ENCODE results near the gene WNT9B.

WNT9B gene, protein sequence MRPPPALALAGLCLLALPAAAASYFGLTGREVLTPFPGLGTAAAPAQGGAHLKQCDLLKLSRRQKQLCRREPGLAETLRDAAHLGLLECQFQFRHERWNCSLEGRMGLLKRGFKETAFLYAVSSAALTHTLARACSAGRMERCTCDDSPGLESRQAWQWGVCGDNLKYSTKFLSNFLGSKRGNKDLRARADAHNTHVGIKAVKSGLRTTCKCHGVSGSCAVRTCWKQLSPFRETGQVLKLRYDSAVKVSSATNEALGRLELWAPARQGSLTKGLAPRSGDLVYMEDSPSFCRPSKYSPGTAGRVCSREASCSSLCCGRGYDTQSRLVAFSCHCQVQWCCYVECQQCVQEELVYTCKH

GRCh38 chr17:46851029-46851741, at the start of gene WNT9B:
Gene WNT9B (plus strand): TSS chr17:46851583. CDS start chr17:46851639, 56 bp downstream.
- DNase-seq (ENCODE audit: low spot score) = peak; percentile 45

GRCh38 chr17:46802800-46803199, 48.6 kb upstream of the WNT9B start:
- DNase-seq (ENCODE audit: low spot score) = no peak

GRCh38 chr17:46803544-46803943, 47.8 kb upstream of the WNT9B start:
- no peak for DNase-seq (ENCODE audit: low spot score)

- no peak for DNase-seq (ENCODE audit: low spot score)
These were observed 45.6 kb upstream of the WNT9B start for GRCh38 chr17:46805771-46806170.

DNA sequence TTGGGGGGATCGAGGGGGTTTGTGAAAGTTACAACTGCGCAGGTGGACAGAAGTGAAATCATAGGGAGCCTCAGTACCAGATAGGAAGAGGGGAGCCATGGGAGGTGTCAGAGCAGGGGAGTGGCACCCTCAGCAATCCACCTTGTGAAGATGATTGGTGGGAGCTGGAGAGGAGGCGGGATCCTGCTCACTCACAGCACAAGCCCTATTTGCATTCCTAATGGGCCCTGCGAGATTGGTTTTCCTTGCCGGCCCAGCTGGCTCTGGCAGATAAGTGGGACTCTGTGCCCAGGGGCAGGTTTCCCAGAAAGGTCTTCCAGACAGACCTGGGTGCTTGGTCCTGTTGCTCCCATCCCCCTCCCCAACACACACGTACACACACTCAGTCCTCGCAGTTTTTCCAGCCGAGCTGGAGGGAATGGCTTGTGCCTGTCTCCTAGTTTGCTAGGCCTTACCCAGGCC, 42.2 kb upstream of the WNT9B start:
- no peak for DNase-seq (ENCODE audit: low spot score)

DNA sequence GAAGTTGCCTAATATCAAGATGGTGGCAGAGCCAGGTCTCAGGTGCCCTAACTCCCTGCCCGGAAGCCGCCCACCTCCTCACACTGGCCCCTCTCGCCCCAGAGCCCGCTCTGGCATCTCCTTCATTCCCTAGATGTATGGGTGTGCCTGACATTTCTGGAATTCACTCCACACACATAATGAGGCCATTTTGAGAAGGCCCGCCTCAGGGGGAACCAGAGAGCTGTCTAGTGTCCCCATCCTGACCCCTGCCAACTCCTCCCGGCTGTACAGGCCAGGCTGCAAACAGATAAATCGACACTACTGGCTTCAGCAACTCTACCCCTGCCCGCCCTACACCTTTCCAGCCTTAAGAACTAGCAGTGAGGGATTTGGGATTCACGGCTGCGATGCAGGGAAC, 40.5 kb upstream of the WNT9B start:
- DNase-seq (ENCODE audit: low spot score) = no peak

DNA sequence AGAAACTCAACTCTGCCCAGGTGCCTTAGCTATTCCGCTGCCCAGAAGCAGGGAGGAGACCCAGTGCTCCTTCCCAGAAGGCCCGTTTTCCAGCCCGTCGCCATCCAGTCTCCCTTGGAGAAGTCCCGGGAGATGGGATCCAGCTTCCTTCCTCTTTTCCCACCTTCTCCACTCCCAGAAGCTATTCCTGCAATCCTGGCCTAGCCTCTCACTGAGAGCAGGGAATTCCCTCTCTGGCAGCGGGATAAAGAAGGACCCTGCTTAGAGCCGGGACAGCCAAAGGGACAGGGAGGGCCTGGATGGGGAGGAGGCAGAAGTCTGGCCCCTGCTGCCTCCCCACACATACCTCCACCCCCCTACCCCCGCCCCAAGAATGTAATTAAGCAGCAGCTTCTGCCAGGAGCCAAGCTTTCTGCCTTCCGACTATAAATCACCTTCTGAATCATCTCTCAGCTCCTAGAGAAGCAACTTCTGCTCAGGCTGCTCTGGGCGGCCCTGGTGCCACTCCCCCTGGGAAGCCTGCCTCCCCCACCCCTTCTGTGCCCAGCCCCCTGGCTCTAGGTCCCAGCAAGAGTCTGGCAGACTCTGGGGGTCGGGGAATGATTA, 39.3 kb upstream of the WNT9B start:
- no peak for DNase-seq (ENCODE audit: low spot score)

- no peak for DNase-seq (ENCODE audit: low spot score)
These were observed 38.6 kb upstream of the WNT9B start for GRCh38 chr17:46812624-46813318.

GRCh38 chr17:46813920-46814319, 37.5 kb upstream of the WNT9B start:
- DNase-seq (ENCODE audit: low spot score) = no peak

- no peak for DNase-seq (ENCODE audit: low spot score)
These were observed 36.9 kb upstream of the WNT9B start for GRCh38 chr17:46814446-46814845.

GRCh38 chr17:46815474-46816353, 35.7 kb upstream of the WNT9B start:
- DNase-seq (ENCODE audit: low spot score) = no peak

DNA sequence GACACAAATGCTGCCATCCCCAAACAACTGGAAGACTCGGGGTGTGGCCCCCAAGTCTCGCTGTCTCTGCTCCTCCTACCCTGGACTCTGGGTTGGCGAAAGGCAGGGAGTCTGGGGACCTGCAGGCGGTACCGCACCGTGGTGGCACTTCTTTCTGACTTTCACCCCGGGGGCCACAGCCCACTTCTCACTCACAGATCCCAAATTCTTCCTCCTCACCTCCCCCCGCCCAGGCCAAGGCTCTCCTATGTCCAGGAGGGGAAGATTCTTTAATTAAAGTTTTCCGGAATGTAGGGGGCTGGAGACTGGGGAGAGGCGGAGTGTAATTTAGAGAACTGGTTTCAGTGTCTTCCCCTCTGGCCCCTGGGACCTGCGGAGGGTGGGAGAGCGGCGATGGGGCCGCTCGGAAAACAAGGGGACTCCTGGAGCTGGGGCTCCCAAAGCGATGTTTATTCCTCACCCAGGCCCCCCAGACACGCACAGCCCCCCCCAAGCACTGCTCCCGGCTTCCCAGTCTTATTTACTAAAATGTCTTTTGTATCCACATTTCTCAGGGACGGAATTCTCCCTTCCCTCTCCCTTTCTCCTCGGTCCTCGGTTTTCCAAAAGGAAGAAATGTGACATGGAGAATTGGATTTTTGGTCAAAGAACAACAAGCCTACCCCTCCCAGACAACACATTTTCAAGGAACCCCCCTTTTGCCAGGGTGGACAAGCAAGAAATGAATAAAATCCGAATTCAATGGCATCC, 34.1 kb upstream of the WNT9B start:
- no peak for DNase-seq (ENCODE audit: low spot score)

DNA sequence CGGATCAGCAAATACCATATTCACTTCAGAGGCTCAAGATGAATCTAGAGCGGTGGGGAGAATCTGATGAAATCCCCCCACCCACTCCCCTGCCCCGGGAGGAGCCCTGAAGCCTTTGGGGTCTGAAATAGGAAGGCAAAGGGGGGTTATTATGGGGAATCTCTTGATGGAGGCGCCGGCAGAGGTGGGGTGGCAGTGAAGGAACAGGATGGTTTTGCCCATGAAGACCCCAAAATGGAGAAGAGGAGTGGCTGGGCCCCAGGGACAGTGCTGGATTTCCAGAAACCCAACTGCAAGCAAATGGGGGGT, 33.5 kb upstream of the WNT9B start:
- DNase-seq (ENCODE audit: low spot score) = no peak

DNA sequence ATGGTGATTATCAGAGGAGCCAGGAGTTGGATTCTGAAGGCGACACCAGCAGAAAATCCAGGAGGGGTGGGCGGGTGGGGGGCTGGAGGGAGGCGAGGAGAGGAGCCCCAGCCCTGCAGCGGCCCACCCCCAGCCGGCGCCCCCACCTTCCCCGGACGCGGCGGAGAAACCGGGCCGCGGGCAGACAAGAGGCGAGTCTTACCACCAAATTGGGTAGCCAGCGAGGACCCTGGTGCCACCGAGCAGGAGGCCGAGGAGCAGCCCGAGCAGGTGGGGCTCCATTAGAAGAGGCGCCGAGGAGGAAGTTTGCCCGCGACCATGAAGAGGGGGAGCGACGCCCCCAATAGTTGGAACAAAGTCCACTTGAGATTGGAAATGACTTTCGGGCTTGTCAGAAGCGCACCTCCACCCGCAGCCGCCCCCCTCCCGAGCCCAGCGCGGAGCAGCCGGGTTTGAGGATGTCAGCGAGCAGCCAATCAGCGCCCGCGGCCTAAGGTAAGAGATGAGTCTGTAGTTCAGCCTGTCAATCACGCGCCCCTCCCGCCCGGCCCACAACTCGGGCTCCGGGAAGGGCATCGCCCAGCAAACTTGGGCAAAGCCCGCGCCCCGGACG, 33.0 kb upstream of the WNT9B start, which contains the start of gene WNT3:
Gene WNT3, minus strand, starts transcription at position 377 of the 613 bp plus-strand sequence. Its CDS starts 95 bp downstream, at position 282.
- peak; percentile 83 for DNase-seq (ENCODE audit: low spot score)

GRCh38 chr17:46818929-46819859, 32.2 kb upstream of the WNT9B start:
- peak; percentile 47 for DNase-seq (ENCODE audit: low spot score)

GRCh38 chr17:46819906-46820351, 31.5 kb upstream of the WNT9B start:
- DNase-seq (ENCODE audit: low spot score) = no peak

DNA sequence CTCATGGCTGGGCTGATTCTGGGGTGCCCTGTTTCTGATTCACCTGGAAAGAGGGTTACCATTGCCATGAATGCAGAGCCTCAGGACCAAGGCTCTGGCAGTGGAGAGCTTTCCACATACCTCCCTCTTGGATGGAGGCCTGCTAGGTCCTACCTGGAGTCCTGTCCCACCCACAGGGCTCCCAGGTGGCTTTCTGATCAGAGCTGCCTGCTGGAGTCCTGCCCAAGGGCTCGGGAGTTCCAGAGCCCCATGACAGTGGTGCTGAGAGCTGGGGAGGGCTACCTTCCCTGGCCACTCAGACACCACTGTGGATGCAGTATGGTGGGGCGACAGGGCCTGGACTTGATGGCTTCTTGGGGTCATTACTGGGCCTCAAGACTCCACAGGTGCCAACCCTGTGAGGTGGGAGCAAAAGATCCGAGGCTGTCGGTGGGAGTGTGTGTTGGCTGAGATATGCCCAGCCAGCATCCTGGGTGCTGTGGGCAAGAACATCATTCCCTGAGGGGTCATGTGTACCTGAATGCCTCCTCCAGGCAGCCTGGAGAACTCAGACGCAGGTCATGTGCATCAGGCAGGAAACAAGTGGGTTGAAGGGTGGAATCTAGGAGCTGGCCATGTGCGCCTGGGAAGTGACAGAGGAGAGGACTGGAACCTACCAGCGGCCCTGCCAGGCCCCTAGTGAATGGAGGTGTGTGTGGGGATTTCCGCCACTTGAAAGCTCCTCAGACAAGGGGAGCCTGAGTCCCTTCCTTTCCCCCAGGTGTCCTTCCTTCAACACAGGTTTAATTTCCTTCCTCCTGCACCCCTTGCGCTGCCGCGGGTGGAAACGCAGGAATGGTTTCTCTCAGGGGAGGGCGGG, 30.6 kb upstream of the WNT9B start:
- no peak for DNase-seq (ENCODE audit: low spot score)
